Suprapubic skin (tissue), 4 donors: ENCODE data around the gene PNO1. TPM values are rescaled to one million over a fixed set of nuclear protein-coding genes. Genes with fewer than 3 reads are reported as not detected.

ENCODE experiments used
- DNase-seq, 2 donors: peaks; one replicate each; pipeline ENCODE4 v3.0.0-alpha.2; 2019; ENCODE audit warnings: low spot score in 2 of 2
- H3K27ac ChIP-seq: fragments of 200-600 bp; sonication (generic); one replicate; pipeline ENCODE4 v1.5.1; 2019
- H3K27me3 ChIP-seq: fragments of 200-600 bp; sonication (generic); one replicate; pipeline ENCODE4 v1.5.1; 2019
- H3K36me3 ChIP-seq: fragments of 200-600 bp; sonication (generic); one replicate; pipeline ENCODE4 v1.5.1; 2019
- H3K4me1 ChIP-seq: fragments of 200-600 bp; sonication (generic); one replicate; pipeline ENCODE4 v1.5.1; 2019
- H3K4me3 ChIP-seq: fragments of 200-600 bp; sonication (generic); one replicate; pipeline ENCODE4 v1.5.1; 2019; ENCODE audit warnings: mild to moderate bottlenecking
- H3K9me3 ChIP-seq: fragments of 200-600 bp; sonication (generic); one replicate; pipeline ENCODE4 v1.5.1; 2019
- EP300 ChIP-seq: sonication (generic); formaldehyde crosslinking; IDR thresholded peaks from one replicate; pipeline ENCODE4 v1.6.1; 2017; ENCODE audit warnings: antibody characterized with exemption
- POLR2A ChIP-seq, 2 donors: fragments of 450-650 bp; IDR thresholded peaks; one replicate each; pipeline ENCODE4 v1.6.1; 2017; ENCODE audit warnings: antibody characterized with exemption in 2 of 2, mild to moderate bottlenecking in 2 of 2, moderate library complexity in 2 of 2
- POLR2AphosphoS5 ChIP-seq, 3 donors: sonication (generic); formaldehyde crosslinking; IDR thresholded peaks; one replicate each; pipeline ENCODE4 v1.6.1; 2017; ENCODE audit warnings: antibody characterized with exemption in 3 of 3
- WGBS: methylation state at CpG from one replicate; pipeline ENCODE4 v1.1.5; 2018; 5-methylcytosine and 5-hydroxymethylcytosine counted together
- total RNA-seq, 4 donors: library from RNA; depleted of rRNA; stranded (reverse); fragments of >200 nt; gene quantifications; one replicate each; pipeline ENCODE4 v1.1.0, GENCODE V29; 2016
- TF ChIP-seq, protein P1 (sequence below), 2 donors: fragments of 200-600 bp in 1 of 2; fragments of 450-650 bp in 1 of 2; sonication (generic) in 1 of 2; IDR thresholded peaks; one replicate each; pipeline ENCODE4 v1.5.1; 2016 to 2019; ENCODE audit warnings: antibody characterized with exemption in 2 of 2, mild to moderate bottlenecking in 1 of 2, moderate library complexity in 1 of 2

The PNO1 gene
- total RNA-seq, 4 donors from 2014 or later, result 8.4 to 20.2 (median 15.5) TPM

DNA sequence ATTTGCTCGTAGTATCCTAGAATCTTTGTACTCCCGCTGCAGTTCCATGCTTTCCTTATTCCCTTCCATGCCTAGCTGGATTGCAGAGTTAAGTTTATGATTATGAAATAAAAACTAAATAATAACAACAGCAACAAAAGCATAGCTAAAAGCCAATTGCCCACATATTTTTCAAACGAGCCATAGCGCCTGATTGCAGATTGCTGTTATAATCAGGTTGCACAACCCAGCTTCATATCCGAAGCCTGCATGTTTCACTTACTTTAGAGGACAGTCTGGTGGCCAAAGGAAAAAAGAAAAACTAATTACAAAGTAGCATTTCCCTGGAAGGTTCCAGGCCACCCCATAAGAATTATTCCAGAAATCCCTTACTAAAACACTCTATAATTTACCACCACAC lies 31.9 kb upstream of the PNO1 start:
- no peak for DNase-seq
- TF ChIP-seq, protein P1, sequence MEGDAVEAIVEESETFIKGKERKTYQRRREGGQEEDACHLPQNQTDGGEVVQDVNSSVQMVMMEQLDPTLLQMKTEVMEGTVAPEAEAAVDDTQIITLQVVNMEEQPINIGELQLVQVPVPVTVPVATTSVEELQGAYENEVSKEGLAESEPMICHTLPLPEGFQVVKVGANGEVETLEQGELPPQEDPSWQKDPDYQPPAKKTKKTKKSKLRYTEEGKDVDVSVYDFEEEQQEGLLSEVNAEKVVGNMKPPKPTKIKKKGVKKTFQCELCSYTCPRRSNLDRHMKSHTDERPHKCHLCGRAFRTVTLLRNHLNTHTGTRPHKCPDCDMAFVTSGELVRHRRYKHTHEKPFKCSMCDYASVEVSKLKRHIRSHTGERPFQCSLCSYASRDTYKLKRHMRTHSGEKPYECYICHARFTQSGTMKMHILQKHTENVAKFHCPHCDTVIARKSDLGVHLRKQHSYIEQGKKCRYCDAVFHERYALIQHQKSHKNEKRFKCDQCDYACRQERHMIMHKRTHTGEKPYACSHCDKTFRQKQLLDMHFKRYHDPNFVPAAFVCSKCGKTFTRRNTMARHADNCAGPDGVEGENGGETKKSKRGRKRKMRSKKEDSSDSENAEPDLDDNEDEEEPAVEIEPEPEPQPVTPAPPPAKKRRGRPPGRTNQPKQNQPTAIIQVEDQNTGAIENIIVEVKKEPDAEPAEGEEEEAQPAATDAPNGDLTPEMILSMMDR (IDR thresholded peaks at IDR 0.05), result no peak
- TF ChIP-seq EP300 (no peak), POLR2A (IDR thresholded peaks at IDR 0.05) (no peak), POLR2AphosphoS5 (IDR thresholded peaks at IDR 0.05) (no peak)
- Histone ChIP-seq H3K36me3 (no peaks in the 10 kb centered on the region), H3K27me3 (no peaks in the 10 kb centered on the region), H3K4me3 (no peak overlapping the region), H3K9me3 (no peaks in the 10 kb centered on the region), H3K4me1 (no peaks in the 10 kb centered on the region), H3K27ac (no peak overlapping the region)
- 84% methylated on average over 5 of the region's 5 CpGs for WGBS

DNA sequence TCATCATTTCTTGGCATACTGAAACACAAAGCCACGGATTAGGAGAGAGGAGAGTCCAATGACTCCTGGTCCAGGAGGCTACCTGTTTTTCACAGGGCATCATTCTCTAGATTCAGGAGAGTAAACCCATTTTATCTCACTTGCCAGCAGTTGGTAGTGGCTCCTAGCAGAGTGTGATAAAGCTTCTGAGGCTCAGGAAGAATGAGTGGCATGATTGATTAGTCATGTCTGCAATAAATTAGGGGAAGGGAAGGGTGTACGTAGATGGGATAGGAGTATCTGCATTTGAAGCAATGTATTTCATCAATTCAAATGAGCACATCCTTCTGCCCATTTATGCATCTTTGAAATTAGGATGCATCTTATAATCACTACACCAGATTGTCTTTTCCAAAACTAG lies 31.1 kb upstream of the PNO1 start:
- WGBS, result 82% methylated on average over 2 of the region's 2 CpGs
- no peak overlapping the region for H3K4me3 ChIP-seq
- DNase-seq, result no peak
- no peak overlapping the region for H3K27ac ChIP-seq
- no peaks in the 10 kb centered on the region for H3K9me3 ChIP-seq
- no peak for TF ChIP-seq POLR2AphosphoS5 (IDR thresholded peaks at IDR 0.05)
- no peak for TF ChIP-seq EP300
- TF ChIP-seq POLR2A (IDR thresholded peaks at IDR 0.05), result no peak
- TF ChIP-seq, protein P1 (IDR thresholded peaks at IDR 0.05), result no peak
- H3K27me3 ChIP-seq, result no peaks in the 10 kb centered on the region
- peaks cover 4% of the 10 kb centered on the region for H3K36me3 ChIP-seq
- no peaks in the 10 kb centered on the region for H3K4me1 ChIP-seq

DNA sequence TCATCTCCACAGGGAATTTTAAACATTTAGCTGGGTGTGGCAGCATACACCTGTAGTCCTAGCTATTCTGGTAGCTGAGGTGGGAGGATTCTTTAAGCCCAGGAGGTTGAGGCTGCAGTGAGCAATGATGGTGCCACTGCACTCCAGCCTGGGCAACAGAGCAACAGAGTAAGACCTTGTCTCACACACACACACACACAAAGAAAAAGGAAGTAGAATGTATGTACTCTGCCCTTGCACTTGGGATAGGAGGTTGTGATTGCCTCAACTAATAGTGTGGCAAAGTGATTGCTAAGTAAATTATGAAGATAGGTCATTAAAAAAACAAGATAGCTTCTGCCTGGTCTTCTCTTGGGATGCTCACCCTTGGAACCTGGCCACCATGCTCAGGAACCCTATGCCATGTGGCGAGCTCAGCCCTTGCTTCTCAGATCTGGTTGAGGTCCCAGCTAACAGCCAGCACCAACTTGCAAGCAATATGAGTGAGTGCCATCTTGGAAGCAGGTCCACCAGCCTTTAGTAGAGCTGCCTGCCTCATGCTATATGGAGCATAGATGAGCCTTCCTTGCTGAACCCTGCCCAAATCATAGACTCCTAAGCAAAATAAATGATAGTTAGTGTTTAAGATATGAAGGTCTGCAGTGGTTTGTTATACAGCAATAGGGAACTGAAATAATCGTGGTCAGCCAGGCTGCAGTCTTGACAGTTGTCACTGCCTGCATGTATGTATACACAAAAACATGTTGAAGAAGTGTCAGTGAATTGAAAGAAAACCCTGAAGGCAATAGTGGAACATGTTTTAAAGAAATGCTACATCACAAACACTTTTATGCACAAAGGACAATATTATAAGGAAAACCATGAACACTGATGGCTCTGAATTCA lies 30.1 kb upstream of the PNO1 start:
- WGBS, result 61% methylated on average over 2 of the region's 2 CpGs
- DNase-seq, result no peak
- TF ChIP-seq, protein P1 (IDR thresholded peaks at IDR 0.05), result no peak
- TF ChIP-seq EP300 (no peak), POLR2AphosphoS5 (IDR thresholded peaks at IDR 0.05) (no peak), POLR2A (IDR thresholded peaks at IDR 0.05) (no peak)
- Histone ChIP-seq H3K4me3 (no peak overlapping the region), H3K27ac (no peak overlapping the region), H3K27me3 (no peaks in the 10 kb centered on the region), H3K9me3 (no peaks in the 10 kb centered on the region), H3K36me3 (peaks cover 4% of the 10 kb centered on the region), H3K4me1 (no peaks in the 10 kb centered on the region)

DNA sequence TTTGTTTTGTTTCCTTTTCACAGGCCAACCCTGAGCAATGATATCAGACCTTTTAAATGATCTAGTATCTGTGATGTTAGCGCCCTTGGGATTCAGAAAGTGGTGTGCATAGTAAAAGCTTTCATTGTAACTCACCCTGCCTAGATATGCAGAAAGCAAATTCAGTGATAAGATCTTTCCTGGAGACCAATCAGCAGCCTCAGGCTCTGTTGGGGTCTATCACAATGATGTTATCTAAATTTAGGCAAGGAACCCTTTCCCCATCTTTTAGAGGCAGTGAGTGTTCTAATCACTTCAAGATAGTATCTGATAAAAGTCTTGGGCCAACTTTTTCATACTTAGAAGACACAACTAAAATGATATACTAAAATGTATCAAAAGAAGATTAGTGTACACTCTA lies 23.6 kb upstream of the PNO1 start:
- no peak for TF ChIP-seq POLR2AphosphoS5 (IDR thresholded peaks at IDR 0.05)
- no peak for TF ChIP-seq EP300
- TF ChIP-seq POLR2A (IDR thresholded peaks at IDR 0.05), result no peak
- TF ChIP-seq, protein P1 (IDR thresholded peaks at IDR 0.05), result no peak
- 94% methylated on average over 1 of the region's 1 CpG for WGBS
- H3K4me3 ChIP-seq, result no peak overlapping the region

DNA sequence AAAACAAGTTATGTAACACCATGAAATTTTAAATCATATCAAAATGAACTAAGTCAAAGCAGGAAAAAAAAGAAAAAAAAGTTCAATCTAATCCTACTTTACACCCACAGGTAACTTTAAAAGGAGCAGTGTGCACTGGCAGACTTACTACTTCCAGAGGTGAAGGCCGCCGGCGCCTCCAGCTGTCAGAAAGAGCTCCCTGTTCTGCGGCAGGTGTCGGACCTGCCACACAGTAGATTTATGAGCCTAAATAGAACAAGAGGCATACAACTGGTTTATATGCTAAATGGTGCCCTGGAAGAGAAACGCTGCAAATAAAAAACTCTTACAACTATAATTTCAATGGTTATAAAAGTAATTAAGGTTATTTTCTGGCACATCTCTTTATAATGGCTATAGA lies 23.1 kb upstream of the PNO1 start:
- H3K27me3 ChIP-seq, result no peaks in the 10 kb centered on the region
- TF ChIP-seq, protein P1 (IDR thresholded peaks at IDR 0.05), result no peak
- TF ChIP-seq POLR2AphosphoS5 (IDR thresholded peaks at IDR 0.05) (no peak), EP300 (no peak), POLR2A (IDR thresholded peaks at IDR 0.05) (no peak)
- DNase-seq, result no peak
- WGBS, result 82% methylated on average over 6 of the region's 6 CpGs
- H3K36me3 ChIP-seq, result peaks cover 20% of the 10 kb centered on the region
- no peak overlapping the region for H3K27ac ChIP-seq
- H3K4me3 ChIP-seq, result no peak overlapping the region
- H3K9me3 ChIP-seq, result no peaks in the 10 kb centered on the region
- H3K4me1 ChIP-seq, result no peaks in the 10 kb centered on the region

More for the DNA sequence above, 23.6 kb upstream of the PNO1 start:
- H3K4me1 ChIP-seq, result no peaks in the 10 kb centered on the region
- no peaks in the 10 kb centered on the region for H3K27me3 ChIP-seq
- peaks cover 20% of the 10 kb centered on the region for H3K36me3 ChIP-seq
- H3K9me3 ChIP-seq, result no peaks in the 10 kb centered on the region
- no peak for DNase-seq
- H3K27ac ChIP-seq, result no peak overlapping the region
